ENCODE data around the gene MAB21L1. TPM values are rescaled to one million over a fixed set of nuclear protein-coding genes. Genes with fewer than 3 reads are reported as not detected.

MAB21L1 gene
- total and polyA plus RNA-seq, 2 of the 8 experiments (the other 6 are each of a cell fraction or from before 2014, with no cell fraction given), result not detected

DNA sequence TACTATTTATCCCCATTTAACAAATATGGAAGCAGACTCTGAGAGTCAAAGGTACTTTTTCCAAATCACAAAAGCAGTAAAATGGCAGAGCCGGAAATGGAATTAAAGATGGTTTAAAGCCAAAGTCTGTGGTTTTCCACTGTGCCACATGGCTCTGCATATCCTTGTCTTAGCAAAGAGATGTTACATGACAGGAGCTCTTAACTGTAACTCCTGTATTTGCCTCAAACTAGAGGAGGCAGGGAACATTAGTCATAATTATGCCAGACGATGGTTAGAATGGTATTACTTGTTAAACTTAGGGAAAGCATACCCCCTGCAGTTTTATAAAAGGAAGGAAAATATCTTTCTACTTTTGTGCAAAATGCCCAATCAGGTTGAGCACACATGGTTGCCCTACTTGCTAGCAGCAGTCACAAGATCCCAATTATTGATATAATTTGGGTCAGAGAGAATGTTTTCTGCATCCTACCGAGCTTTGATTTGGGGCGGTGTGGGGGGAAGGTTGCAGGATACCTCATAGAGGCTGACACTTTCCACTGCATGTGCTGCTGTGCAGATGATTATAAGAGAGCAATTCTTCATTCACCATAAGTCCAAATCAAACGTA, 42.0 kb upstream of the MAB21L1 start:
- ChIA-PET POLR2A (ENCODE audit: partially characterized antibody) (no interaction called here), CTCF (ENCODE audit: partially characterized antibody) (interaction anchor here (0.7 kb wide), 1 partner anchor 33 kb away, joined by 3 read pairs; no protein-coding TSS in a partner anchor)
- H3K79me1 ChIP-seq (ENCODE audit: low read depth, low read length), result no peaks in the 10 kb centered on the region
- no peak overlapping the region for H4K91ac ChIP-seq (replicated peaks; ENCODE audit: insufficient read length, low read length)
- 92% methylated on average over 5 of the region's 5 CpGs; no CpG with 5 or more reads in 1 of the 2 experiments for WGBS, 2 experiments (ENCODE audit: extremely low coverage in 1 of 2, insufficient coverage in 1 of 2, insufficient read length in 1 of 2, insufficient replicate concordance in 2 of 2, low coverage in 1 of 2, low lambda C conversion rate in 2 of 2, missing lambda C conversion rate in 1 of 2)
- peaks cover 0 to 10% (median 5%) of the 10 kb centered on the region in 4 experiments; a peak in 4 of 7 replicates for H3K4me1 ChIP-seq (replicated peaks in 1 of 4; ENCODE audit: control insufficient read depth in 3 of 4, insufficient read depth in 4 of 4, low read length in 3 of 4)
- DNase-seq (ENCODE audit: low read depth in 1 of 2, low spot score in 2 of 2), result no peak
- TF ChIP-seq BACH1 (IDR thresholded peaks at IDR 0.05; ENCODE audit: low read length), result no peak
- no peak for TF ChIP-seq KDM4A (IDR thresholded peaks at IDR 0.05; ENCODE audit: low read depth, low read length, severe bottlenecking)
- TF ChIP-seq RXRA (IDR thresholded peaks at IDR 0.05; ENCODE audit: insufficient read depth, low read depth, low read length), result no peak
- no peak for TF ChIP-seq FOSL1 (IDR thresholded peaks at IDR 0.05; ENCODE audit: insufficient read depth, low read depth, low read length)
- TF ChIP-seq GTF2F1 (IDR thresholded peaks at IDR 0.05; ENCODE audit: borderline replicate concordance, low read depth, low read length), result no peak
- no peak for TF ChIP-seq CTBP2 (IDR thresholded peaks at IDR 0.05; ENCODE audit: borderline replicate concordance, insufficient read depth, insufficient read length, low read length)
- TF ChIP-seq KDM1A (IDR thresholded peaks at IDR 0.05; ENCODE audit: borderline replicate concordance, low read length), result no peak
- no peak for TF ChIP-seq HDAC2 (IDR thresholded peaks at IDR 0.05; ENCODE audit: borderline replicate concordance in 1 of 2, low read depth in 2 of 2, low read length in 2 of 2)
- no peak for TF ChIP-seq CBX8 (IDR thresholded peaks at IDR 0.05; ENCODE audit: borderline replicate concordance, low read depth, low read length)
- TF ChIP-seq, protein P1, sequence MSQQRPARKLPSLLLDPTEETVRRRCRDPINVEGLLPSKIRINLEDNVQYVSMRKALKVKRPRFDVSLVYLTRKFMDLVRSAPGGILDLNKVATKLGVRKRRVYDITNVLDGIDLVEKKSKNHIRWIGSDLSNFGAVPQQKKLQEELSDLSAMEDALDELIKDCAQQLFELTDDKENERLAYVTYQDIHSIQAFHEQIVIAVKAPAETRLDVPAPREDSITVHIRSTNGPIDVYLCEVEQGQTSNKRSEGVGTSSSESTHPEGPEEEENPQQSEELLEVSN (IDR thresholded peaks at IDR 0.05), result no peak
- TF ChIP-seq GABPA (IDR thresholded peaks at IDR 0.05; ENCODE audit: borderline replicate concordance, insufficient read depth, low read length), result no peak
- H2BK15ac ChIP-seq (ENCODE audit: low read length), result no peak overlapping the region
- no peaks in the 10 kb centered on the region; a peak in 1 of 8 replicates for H3K36me3 ChIP-seq (ENCODE audit: control insufficient read depth in 2 of 4, insufficient read depth in 4 of 4, low read length in 3 of 4)
- no peak overlapping the region for H3K14ac ChIP-seq (ENCODE audit: insufficient read length)
- no peak overlapping the region for H2BK12ac ChIP-seq (ENCODE audit: low read depth, low read length)
- no peak overlapping the region for H2BK5ac ChIP-seq (ENCODE audit: low read depth, low read length)
- H3K9ac ChIP-seq (replicated peaks in 1 of 4; ENCODE audit: extremely low read depth in 1 of 4, low read depth in 3 of 4, low read length in 3 of 4), result no peak overlapping the region
- no peak overlapping the region for H2BK120ac ChIP-seq (replicated peaks; ENCODE audit: low read depth, low read length)
- no peaks in the 10 kb centered on the region for H3K9me3 ChIP-seq (ENCODE audit: insufficient read depth in 2 of 2, low read depth in 1 of 2, low read length in 1 of 2)
- no peaks in the 10 kb centered on the region; the same call in 1 of the 2 replicates for H3K23me2 ChIP-seq (ENCODE audit: low read depth, low read length)
- H3K27me3 ChIP-seq (replicated peaks in 1 of 4; ENCODE audit: control insufficient read depth in 3 of 4, extremely low read depth in 1 of 4, insufficient read depth in 3 of 4, low read length in 3 of 4), result no peaks in the 10 kb centered on the region
- H2AFZ ChIP-seq (ENCODE audit: low read length), result no peak overlapping the region
- H2AK5ac ChIP-seq (ENCODE audit: low read depth, low read length), result no peak overlapping the region
- no peak overlapping the region for H4K5ac ChIP-seq (ENCODE audit: insufficient read length, low read depth, low read length)
- H3K4me3 ChIP-seq (ENCODE audit: extremely low read depth in 1 of 4, insufficient read depth in 2 of 4, low read depth in 3 of 4, low read length in 4 of 4), result no peak overlapping the region
- no peak overlapping the region for H3K56ac ChIP-seq (replicated peaks; ENCODE audit: insufficient read length, low read depth, low read length)
- no peak overlapping the region for H2BK20ac ChIP-seq (ENCODE audit: low read length)
- no peak overlapping the region for H3K23ac ChIP-seq (ENCODE audit: insufficient read length)
- H3K79me2 ChIP-seq (ENCODE audit: control insufficient read depth in 1 of 2, insufficient read depth in 2 of 2, low read length in 2 of 2), result no peaks in the 10 kb centered on the region
- H4K20me1 ChIP-seq (replicated peaks in 1 of 2; ENCODE audit: control insufficient read depth in 1 of 2, insufficient read depth in 2 of 2, low read length in 2 of 2), result peaks cover 0 to 2% of the 10 kb centered on the region in 2 experiments
- no peak overlapping the region for H4K8ac ChIP-seq (ENCODE audit: extremely low read depth, insufficient read depth, low read length)
- H3K4me2 ChIP-seq (ENCODE audit: insufficient read depth in 1 of 2, low read depth in 2 of 2, low read length in 2 of 2), result no peak overlapping the region
- H3K27ac ChIP-seq (ENCODE audit: low read depth, low read length), result no peak overlapping the region
- no peak overlapping the region for H3K18ac ChIP-seq (ENCODE audit: extremely low read depth, low read length)
- H3K4ac ChIP-seq (replicated peaks; ENCODE audit: insufficient read length, low read depth, low read length), result no peak overlapping the region
- FAIRE-seq, result no peak

Measured in H1 (cell line).